GM19023 (cell line): ENCODE data around the gene EBI3.
"Not testable (repeated sequence)": the region's sequence is repeated elsewhere in the genome, so short reads cannot be mapped to it uniquely, and the experiment has no call there.

ENCODE experiments used
- ATAC-seq: cut with Tn5 transposase; IDR thresholded peaks from one replicate; pipeline ENCODE4 v1.9.1; 2021; ENCODE audit warnings: mild to moderate bottlenecking, moderate library complexity; ENCODE audit not compliant: unreplicated experiment

The EBI3 gene

GRCh38 chr19:4229179-4229931, at the start of gene EBI3:
EBI3 (plus strand) TSS chr19:4229523; CDS start chr19:4229551, 28 bp downstream.
- ATAC-seq, result peak; percentile 72

DNA sequence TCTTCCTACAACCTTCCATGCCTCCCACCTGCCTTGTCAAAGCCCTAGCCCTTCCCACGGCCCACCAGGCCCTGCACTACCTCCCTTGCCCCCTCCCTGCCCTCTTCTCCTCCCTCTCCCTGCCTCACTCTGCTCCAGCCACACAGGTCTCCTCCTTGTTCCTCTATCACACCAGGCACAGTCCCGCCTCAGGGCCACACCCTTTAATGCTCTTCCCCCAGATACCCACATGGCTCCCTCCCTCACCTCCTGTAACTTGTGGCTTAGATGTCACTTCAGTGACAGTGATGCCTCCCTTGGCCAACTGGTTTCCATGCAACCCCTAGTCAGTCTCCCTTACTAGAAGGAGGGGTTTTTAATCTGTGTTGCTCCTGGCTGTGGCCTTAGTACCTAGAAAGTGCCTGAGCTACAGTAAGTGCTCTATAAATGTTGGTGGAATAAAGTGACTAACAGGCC, 48.2 kb upstream of the EBI3 start:
- ATAC-seq, result no peak

- ATAC-seq, result peak; percentile 63
Measured at GRCh38 chr19:4182084-4182810, 47.1 kb upstream of the EBI3 start, which contains the start of the genes ANKRD24 and SIRT6. ANKRD24 (plus strand) TSS chr19:4182689; CDS start chr19:4186426, 3,737 bp downstream. SIRT6 (minus strand) TSS chr19:4182563; CDS start chr19:4182539, 24 bp downstream.

DNA sequence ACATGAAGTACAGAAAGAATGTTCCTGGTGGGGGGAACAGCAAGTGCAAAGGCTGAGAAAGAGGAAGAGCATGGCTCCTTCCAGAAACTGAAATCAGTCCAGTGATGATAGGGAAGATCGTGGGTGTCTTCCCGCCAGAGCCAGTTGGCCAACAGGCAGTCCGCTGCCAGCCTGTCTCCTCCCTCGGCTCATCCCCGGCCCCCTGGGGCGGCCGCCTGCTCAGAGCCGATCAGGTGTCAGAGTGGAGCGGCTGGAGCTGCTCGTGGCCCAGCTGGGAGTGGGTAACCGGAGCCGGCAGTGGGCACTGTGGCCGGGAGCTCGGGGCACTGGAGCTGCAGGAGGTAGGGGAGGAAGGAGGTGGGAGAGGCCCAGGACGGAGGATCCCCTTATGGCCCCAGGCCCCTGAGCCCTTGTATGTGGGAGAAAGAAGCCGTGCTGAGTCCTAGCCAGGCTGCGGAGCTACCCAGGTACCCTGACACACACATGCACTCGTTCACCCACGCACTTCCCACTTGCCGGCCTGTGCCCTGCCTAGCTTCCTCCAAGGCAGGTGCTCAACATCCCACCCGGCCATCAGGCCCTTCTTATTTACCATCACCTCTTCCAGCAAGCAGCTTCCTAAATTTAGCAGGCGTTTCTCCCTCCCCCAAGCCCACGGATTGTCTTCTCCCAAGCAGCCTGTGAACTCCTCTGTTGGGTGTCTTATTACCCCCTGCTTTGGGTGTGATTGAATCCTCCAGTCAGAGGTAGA, 45.2 kb upstream of the EBI3 start:
- ATAC-seq, result no peak

DNA sequence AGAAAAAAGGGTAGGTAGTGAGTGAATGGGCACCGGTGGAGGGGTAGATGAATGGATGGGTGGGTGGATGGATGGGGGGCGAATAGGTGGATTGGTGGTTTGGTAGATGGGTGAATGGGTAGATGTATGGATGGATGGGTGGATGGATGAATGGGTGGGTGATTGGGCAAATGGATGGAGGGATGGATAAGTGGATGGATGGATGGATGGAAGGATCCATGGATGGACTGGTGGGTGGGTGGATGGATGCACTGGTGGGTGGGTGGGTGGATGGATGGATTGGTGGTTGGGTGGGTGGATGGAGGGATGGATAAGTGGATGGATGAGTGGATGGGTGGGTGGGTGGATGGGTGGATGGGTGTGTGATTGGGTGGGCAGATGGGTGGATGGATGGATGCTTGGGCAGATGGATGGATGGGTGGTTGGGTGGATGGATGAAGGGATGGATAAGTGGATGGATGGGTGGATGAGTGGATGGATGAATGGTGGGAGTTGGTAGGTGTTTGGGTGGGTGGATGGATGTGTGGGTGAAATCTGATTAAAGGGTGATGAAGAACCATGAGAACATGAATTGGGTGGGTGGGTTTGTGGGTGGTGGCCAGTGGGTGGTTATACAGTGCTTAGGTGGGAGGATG, 44.5 kb upstream of the EBI3 start:
- ATAC-seq, result no peak

DNA sequence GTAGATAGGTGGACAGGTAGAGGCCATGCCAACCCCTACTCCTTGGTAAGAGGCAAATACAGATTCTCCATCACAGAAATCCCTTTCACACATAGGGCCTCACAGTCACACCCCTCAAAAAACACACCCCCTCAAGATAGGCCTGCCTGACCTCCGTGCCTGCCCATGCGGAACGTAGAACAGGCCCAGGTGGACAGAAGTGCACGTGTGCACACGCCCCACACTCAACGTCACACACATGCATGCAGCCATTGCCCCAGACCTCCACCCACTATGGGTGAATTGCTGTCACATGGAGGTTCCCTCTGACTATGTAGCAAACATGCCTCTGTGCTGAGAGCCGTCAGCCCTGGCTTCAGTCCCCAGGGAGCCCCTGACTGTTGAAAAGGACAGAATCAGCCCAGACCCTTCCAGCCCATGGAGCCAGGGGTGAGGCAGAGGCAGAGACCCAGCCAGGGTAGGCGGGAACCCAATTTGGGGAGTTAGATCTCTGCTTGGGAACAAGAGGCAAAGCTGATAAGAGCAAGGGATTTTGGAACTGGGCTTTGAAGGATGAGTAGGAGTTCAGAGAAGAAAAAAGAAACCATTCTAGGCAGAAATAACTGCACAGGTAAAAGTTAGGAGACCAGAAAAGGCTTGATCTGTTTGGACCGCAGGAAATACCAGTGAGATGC, 43.8 kb upstream of the EBI3 start:
- ATAC-seq, result no peak

GRCh38 chr19:4186087-4186993, 43.0 kb upstream of the EBI3 start:
- ATAC-seq, result no peak

DNA sequence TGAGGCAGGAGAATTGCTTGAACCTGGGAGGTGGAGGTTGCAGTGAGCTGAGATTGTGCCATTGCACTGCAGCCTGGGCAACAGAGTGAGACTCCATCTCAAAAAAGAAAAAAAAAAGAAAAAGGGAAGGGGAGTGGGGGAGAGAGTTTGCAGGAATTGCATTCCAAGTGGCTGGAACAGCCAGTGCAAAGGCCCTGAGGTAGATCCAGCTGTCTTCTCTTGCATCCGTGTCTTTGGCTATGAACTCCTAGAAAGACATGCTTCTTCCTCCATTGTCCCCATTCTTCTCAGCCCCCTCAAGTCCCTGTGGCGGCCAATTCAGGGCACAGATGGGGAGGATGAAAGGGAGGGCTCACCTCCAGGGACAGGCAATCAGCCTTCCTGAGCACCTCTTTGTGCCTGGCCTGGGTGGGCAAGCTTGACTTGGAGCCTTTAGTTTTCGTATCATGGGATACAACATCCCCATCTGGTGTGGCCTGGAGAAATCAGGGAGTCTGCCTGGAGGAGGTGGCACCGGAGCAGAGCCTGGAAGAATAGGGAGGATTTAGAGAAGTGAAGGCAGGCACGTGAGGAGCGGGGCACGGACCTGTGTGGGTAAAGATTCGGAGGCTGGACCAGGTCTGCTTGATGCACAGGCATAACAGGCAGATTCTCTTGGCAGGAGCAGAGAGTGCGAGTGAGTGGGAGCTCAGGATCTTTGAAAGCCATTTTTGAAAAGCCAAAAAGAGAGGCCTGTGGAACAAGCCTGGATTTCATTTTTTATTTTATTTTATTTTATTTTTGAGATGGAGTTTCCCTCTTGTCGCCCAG, 41.8 kb upstream of the EBI3 start:
- ATAC-seq, result no peak

GRCh38 chr19:4189641-4190040, 39.7 kb upstream of the EBI3 start:
- ATAC-seq, result no peak

DNA sequence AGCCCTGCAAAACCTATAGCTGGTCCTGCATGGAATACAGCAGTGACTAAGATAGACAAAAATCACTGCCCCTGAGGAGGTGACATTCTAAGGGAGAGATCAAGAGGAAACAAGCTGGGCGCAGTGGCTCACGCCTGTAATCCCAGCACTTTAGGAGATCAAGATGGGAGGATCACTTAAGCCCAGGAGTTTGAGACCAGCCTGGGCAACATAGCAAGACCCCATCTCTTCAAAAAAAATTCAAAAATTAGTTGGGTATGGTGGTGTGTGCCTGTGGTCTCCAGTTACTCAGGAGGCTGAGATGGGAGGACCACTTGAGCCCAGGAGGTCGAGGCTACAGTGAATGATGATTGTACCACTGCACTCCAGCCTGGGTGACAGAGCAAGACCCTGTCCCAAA, 36.8 kb upstream of the EBI3 start:
- ATAC-seq, result not testable (repeated sequence)

- no peak for ATAC-seq
Measured at GRCh38 chr19:4194353-4194752, 35.0 kb upstream of the EBI3 start.

- no peak for ATAC-seq
Measured at GRCh38 chr19:4196009-4196408, 33.3 kb upstream of the EBI3 start.

DNA sequence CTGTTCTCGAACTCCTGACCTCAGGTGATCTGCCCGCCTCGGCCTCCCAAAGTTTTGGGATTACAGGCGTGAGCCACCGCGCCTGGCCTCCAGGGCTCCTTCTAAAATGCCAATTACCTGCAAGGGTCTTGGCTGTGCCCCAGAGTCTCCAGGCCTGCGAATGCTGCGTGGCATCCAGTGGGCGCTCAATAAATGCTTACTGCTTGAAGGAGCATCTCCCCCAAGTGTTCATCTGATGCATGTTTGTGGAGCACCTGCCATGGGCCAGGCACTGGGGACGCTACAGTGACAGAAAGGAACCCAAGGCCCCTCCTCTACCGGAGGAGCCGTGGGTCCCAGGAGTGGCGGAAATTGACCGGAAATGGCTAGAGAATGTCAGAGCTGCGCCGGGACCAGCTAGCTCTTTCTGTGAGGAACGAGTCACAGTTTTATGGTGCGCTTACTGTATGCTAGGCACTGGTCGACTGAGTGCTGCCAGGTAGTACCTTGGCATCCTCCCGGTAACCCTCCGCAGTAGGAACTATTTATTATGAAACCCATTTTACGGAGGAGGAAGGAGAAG, 32.7 kb upstream of the EBI3 start:
- no peak for ATAC-seq

DNA sequence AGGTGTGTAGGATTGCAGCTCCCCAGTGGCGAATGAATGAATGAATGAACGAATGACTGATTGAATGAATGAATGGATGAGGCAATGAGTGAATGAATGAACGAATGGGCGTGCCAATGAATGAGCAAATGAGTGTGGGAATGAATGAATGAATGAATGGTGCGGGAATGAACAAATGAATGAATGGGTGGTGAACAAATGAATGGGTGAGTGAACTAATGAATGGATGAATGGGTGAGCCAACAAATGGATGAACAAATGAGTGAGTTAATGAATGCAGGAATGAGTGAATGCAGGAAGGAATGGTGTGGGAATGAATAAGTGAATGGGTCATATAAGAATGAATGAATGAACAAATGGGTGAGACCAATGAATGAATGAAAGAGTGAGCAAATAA, 32.1 kb upstream of the EBI3 start:
- no peak for ATAC-seq

DNA sequence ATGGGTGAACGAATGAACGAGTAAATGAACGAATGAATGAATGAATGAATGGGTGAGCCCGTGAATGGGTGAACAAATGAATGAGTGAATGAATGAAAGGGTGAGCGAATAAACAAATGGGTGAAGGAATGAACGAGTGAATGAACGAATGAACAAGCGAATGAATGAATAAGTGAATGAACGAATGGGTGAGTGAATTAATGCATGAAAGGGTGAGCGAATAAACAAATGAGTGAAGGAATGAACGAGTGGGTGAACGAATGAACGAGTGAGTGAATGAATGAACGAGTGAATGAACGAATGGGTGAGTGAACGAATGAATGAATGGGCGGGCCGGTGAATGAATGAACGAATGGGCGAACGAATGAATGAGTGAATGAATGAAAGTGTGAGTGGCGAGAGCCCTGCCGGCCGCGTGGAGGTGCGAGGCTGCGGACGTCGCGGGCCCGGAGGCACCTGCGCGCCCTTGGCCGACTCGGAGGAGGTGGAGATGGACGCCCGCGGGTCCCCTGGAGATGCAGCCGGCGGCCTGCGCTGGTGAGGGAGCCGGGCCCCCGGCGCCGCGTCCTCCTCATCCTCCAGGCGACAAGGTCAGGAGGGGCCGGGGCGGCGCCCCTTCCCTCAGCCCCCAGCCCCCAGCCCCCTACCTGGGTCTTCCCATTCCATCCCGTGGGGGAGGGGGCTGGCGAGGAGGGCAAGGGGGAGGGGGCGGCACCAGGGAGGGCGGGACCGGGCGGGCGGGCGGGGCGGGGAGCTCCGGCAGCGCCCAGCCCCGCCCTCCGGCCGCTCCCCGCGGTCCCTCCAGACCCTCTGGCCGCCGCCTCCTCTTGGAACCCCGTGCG, 31.5 kb upstream of the EBI3 start:
- no peak for ATAC-seq

GRCh38 chr19:4198467-4199126, 30.7 kb upstream of the EBI3 start:
- ATAC-seq, result no peak
